NCI-H187 treated with DMSO at 0.1 percent for 48 hours (cell line): ENCODE measurements around the gene WNK2.
"Not testable (repeated sequence)": the region's sequence is repeated elsewhere in the genome, so short reads cannot be mapped to it uniquely, and the experiment has no call there.

Experiments
- DNase-seq: peaks from one replicate; lab custom pipeline; 2025; lab: John Stamatoyannopoulos, UW

The WNK2 gene

GRCh38 chr9:93308158-93308602 lies 124.2 kb downstream of the WNK2 start:
- DNase-seq = no peak

DNA sequence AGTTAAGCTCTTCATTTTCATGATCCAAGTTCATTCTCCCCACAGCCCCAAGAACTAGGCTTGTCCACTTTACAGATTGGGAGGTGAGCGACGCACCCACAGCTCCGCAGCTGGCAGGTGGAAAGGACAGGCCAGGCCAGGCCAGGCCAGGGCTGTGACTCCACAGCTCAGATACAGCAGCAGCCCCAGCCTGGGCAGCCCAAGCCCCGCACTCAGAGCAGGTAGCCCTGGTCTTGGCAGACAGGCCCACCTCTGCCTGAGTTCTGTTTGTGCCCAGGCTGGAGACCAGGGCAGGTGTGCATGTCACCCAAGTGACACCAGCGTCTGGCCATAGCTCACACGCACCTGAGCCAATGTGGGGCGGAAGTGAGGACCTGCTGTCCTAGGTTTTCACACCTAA lies 124.7 kb downstream of the WNK2 start:
- DNase-seq = no peak

DNA sequence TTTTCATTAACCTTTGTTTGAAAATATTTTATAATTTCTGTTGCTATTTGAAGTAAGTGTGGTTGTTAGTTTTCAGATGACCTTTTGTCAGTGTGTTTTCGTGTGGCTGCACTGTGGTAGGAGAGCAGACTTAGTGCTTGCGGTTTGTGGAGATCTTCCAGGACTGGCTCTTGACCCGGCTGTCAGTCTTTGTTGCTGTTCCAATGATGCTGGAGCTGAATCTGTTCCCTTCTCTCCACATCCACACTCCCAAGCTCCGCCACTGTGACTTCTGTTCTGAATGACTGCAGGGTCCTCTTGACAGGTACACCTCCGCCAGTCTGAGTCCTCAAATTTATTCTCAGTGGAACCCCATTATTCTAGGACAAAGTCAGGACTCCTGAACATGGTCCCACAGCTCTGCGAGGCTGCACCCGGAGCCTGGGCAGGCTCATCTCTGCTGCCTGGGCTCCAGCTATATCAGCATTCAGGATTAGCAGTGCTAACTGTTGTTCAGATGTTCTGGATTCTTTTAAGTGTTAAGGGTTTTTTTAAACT lies 126.0 kb downstream of the WNK2 start:
- DNase-seq = no peak

DNA sequence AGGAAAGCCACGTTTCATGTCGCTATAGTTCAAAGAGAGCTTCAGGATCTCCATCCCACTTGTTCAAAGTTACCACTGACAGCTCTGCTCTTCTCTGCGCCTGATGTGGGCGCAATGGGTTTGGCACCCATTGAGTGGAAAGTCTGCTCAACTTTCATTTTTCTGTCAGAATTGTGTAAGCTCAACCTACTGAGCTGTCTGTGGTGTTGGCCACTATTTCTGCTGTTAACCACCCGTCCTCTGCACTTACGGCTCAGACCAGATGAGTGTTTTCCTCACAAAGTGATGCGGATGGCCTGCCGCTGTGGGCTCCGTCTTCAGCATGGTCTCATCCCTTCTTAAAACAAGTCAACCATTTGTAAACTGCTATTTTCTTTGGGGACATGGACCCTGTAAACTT lies 131.2 kb downstream of the WNK2 start:
- DNase-seq = no peak

GRCh38 chr9:93315960-93316359 lies 132.0 kb downstream of the WNK2 start:
- DNase-seq = no peak

GRCh38 chr9:93316726-93317494 lies 133.0 kb downstream of the WNK2 start:
- no peak for DNase-seq

- DNase-seq = no peak
Measured at GRCh38 chr9:93317495-93318094, 133.7 kb downstream of the WNK2 start.

DNA sequence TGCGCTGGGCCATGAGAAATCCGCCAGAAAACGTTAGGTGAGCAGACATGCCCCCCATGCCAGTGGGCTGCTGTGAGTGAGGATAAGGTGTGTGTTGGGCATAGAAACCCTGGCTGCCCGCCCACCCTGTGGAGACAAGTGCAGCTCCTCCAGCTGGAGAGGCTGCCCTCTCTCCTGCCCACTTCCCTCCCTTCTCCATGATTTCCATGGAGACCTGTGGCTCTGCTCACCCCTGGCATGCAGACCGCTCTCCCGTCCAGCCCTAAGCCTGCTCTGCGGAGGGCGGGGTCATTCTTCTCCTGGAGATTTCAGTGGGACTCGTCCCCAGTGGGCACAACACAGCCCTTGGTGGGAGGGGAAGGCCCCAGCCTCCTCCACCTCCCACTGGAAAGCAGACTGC lies 134.5 kb downstream of the WNK2 start:
- no peak for DNase-seq

DNA sequence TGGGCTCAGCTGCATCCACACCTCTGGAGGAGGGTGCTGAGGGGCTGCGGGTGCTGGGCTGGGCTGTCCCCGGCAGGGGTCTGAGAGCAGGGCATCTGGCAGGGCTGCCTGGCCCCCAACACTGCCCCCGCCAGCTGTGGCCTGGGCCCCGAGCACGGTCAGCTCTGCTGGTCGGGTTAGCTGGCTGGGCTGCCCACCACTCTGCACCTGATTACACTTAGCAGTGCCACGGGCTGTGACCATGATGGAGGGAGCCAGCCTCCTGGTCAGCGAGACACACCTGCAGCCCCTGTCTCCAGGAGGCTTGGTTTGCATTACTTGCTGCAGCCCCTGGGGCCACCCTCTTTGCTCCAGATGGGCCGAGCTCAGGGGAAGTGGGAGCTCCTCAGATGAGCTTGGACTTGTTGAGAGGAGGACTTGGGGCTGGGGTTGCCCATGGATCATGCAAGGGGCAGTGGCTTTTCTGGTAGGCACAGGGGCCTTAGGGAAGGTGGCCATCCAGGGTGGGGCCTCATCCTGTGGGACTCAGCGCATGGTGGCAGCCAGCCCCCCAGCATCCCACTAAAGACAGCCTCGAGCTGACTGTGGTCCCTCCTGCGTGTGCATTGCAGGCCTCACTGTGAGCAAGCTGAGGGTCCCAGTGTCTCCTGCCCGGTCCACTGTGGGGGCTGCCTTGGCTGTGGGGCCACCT lies 135.5 kb downstream of the WNK2 start:
- no peak for DNase-seq

- DNase-seq = no peak
Measured at GRCh38 chr9:93319992-93320500, 136.1 kb downstream of the WNK2 start.

GRCh38 chr9:93320591-93321219 lies 136.8 kb downstream of the WNK2 start:
- no peak for DNase-seq

GRCh38 chr9:93321220-93321610 lies 137.3 kb downstream of the WNK2 start:
- no peak for DNase-seq

GRCh38 chr9:93323446-93323954 lies 139.6 kb downstream of the WNK2 start:
- not testable (repeated sequence) for DNase-seq

- no peak for DNase-seq
Measured at GRCh38 chr9:93324191-93324834, 140.4 kb downstream of the WNK2 start.

DNA sequence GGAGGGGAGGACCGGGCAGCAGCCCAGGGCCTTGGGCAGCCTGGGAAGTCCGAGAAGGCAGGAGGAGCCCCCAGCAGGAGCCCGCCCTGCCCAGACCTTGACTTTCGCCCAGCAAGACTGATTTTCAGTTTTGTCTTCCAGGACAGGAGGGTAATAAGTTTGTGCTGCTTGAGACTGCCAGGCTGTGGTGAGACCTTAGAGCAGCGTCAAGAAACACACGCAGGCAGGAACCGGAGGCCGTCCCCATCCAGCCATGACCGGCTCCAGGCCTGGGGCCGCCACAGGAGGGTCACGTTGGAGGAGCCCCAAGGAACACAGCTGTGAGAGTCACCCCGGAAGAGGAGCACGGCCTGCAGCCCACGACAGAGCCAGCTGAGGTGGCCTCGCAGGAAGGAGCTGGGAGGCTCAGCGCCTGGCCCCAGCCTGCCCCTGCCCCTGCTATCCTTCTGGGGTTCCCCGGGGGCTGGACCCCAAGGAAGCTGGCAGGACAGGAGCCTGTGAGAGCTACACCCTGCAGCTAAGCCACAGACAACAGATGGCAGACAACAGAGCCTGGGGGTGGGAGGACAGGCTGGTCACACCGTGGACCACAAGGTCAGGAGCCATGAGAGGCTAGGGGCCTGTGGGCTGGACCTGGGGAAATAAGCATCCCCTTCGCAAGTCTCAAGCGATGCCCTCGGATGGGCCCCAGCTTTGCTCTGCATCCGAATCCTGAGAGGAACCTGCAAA lies 141.5 kb downstream of the WNK2 start:
- DNase-seq = no peak

GRCh38 chr9:93326056-93326455 lies 142.1 kb downstream of the WNK2 start:
- DNase-seq = no peak

- no peak for DNase-seq
Measured at GRCh38 chr9:93326654-93327053, 142.7 kb downstream of the WNK2 start.

DNA sequence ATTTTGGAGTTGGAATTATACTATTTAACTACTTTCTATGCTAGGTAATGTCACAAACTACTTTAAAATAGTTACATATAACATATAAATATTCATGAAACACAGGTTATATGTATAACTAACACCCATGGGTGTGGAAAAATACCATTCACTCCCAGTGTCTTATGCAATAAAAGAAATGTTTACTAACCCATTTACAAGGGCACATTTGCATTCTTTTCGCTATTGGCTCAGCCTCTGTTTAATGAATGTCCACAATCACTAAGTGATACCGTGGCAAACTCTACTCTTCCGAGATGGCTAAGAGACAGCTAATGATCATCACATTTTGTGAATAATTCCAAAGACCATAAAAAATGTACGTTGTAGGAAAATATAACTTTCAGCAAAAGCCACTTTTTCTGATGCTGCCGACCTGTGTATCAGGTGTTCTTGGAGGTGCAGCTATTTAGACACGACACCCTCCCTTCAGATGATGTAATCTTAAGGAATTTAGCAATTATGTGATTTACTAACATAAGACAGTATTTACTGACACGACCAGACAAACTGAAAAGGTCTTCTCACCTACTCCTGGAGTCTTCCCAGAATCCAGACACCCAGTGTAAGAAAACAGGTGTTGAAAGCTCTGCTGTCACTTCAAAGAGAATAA lies 145.8 kb downstream of the WNK2 start:
- no peak for DNase-seq

DNA sequence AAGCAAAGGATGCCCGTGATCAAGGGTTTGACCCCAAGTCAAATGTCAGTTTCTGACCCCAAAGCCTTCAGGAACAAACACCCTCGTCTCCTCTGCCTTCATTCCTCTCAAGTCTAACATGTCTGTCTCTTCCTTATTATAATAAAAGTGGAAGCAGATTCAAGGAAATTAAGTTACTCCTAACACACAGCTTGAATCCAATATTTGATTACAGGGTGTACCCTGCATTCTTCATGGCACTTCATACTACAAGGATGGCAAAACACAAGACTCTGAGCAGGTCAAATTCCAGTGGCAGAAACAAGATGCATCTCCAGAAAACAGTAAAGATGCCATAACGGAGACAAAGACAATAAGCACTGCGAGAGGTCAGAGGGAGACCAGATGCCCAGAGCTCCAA lies 148.4 kb downstream of the WNK2 start:
- DNase-seq = no peak

DNA sequence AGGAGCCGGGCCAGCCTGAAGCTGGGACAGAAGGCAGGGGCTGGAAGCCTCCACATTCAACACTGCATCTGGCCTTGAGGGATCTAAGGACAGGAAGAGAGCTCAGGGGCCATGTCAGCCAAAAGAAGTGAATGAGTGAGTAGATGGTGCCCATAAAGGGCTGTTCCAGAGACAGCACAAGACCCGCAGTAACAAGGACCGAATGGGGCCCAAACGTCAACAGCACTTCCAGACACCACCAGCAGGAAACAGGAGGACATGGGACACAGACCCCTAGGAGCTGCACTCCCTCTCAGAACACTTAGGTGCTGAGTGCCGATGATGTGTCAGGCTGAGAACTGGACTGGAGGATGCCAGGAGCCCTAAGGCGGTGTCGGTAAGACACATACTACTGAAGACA lies 152.8 kb downstream of the WNK2 start:
- DNase-seq = no peak
